ENCODE data around the gene TMPRSS13. TPM values are rescaled to one million over a fixed set of nuclear protein-coding genes. Genes with fewer than 3 reads are reported as not detected.

TMPRSS13 gene
- polyA plus RNA-seq, 3 donors: 0.17 to 2.4 (median 0.37) TPM

GRCh38 chr11:117919781-117920221 lies 9.4 kb downstream of the TMPRSS13 start:
- Mint-ChIP-seq H3K4me3 (no peak overlapping the region), H3K4me1 (peaks cover 14% of the 10 kb centered on the region), H3K27me3 (ENCODE audit: low read depth in 3 of 3) (peaks cover 1 to 5% (median 3%) of the 10 kb centered on the region in 3 donors), H3K9me3 (no peaks in the 10 kb centered on the region), H3K36me3 (no peaks in the 10 kb centered on the region), H3K27ac (peak overlapping the region in 2 of 7 donors; percentile 13 to 44)
- Histone ChIP-seq H3K4me2 (replicated peaks; ENCODE audit: extremely low read depth, low read length, poor library complexity, severe bottlenecking) (no peak overlapping the region), H2AFZ (ENCODE audit: insufficient read depth, low read depth, low read length, poor library complexity, severe bottlenecking) (no peak overlapping the region), H3K36me3 (replicated peaks in 1 of 2; ENCODE audit: control insufficient read depth in 1 of 2, insufficient read depth in 2 of 2, low read length in 2 of 2) (no peaks in the 10 kb centered on the region), H3K79me2 (ENCODE audit: insufficient read depth, low read length) (no peaks in the 10 kb centered on the region), H3K4me3 (replicated peaks in 1 of 3; ENCODE audit: low read depth in 2 of 3, low read length in 3 of 3) (no peak overlapping the region), H3K27ac (ENCODE audit: low read depth in 1 of 2, low read length in 2 of 2) (no peak overlapping the region), H3K9ac (ENCODE audit: insufficient read depth, low read length, poor library complexity, severe bottlenecking) (no peak overlapping the region), H4K20me1 (ENCODE audit: insufficient read depth, low read length) (no peaks in the 10 kb centered on the region), H3K9me3 (replicated peaks in 1 of 2; ENCODE audit: control insufficient read depth in 1 of 2, insufficient read depth in 1 of 2, low read length in 2 of 2) (no peaks in the 10 kb centered on the region), H3K4me1 (ENCODE audit: control insufficient read depth in 1 of 2, insufficient read depth in 2 of 2, low read length in 2 of 2) (peaks cover 3 to 9% of the 10 kb centered on the region in 2 donors), H3K27me3 (ENCODE audit: control insufficient read depth in 2 of 2, insufficient read depth in 2 of 2, low read length in 2 of 2) (no peaks in the 10 kb centered on the region)
- 90% methylated on average over 2 of the region's 4 CpGs for WGBS (ENCODE audit: insufficient coverage)
- TF ChIP-seq CTCF (IDR thresholded peaks at IDR 0.05): no peak
- peak; percentile 38 to 82 (median 44) for DNase-seq
- intact Hi-C loops (cut with micrococcal nuclease): no loop called here

- TF ChIP-seq CTCF (IDR thresholded peaks at IDR 0.05): no peak
- Mint-ChIP-seq H3K27me3 (ENCODE audit: low read depth in 3 of 3) (peaks cover 3 to 5% (median 3%) of the 10 kb centered on the region in 3 donors), H3K9me3 (no peaks in the 10 kb centered on the region), H3K27ac (peak overlapping the region in 4 of 7 donors; percentile 13 to 51 (median 38)), H3K4me1 (peaks cover 15% of the 10 kb centered on the region), H3K4me3 (no peak overlapping the region), H3K36me3 (no peaks in the 10 kb centered on the region)
- intact Hi-C loops (cut with micrococcal nuclease): no loop called here
- Histone ChIP-seq H3K27ac (ENCODE audit: low read depth in 1 of 2, low read length in 2 of 2) (no peak overlapping the region), H3K9me3 (replicated peaks in 1 of 2; ENCODE audit: control insufficient read depth in 1 of 2, insufficient read depth in 1 of 2, low read length in 2 of 2) (no peaks in the 10 kb centered on the region), H3K4me2 (replicated peaks; ENCODE audit: extremely low read depth, low read length, poor library complexity, severe bottlenecking) (no peak overlapping the region), H2AFZ (ENCODE audit: insufficient read depth, low read depth, low read length, poor library complexity, severe bottlenecking) (no peak overlapping the region), H3K79me2 (ENCODE audit: insufficient read depth, low read length) (no peaks in the 10 kb centered on the region), H3K36me3 (replicated peaks in 1 of 2; ENCODE audit: control insufficient read depth in 1 of 2, insufficient read depth in 2 of 2, low read length in 2 of 2) (no peaks in the 10 kb centered on the region), H3K4me1 (ENCODE audit: control insufficient read depth in 1 of 2, insufficient read depth in 2 of 2, low read length in 2 of 2) (peaks cover 3 to 9% of the 10 kb centered on the region in 2 donors), H3K9ac (ENCODE audit: insufficient read depth, low read length, poor library complexity, severe bottlenecking) (no peak overlapping the region), H3K27me3 (ENCODE audit: control insufficient read depth in 2 of 2, insufficient read depth in 2 of 2, low read length in 2 of 2) (no peaks in the 10 kb centered on the region), H3K4me3 (replicated peaks in 1 of 3; ENCODE audit: low read depth in 2 of 3, low read length in 3 of 3) (no peak overlapping the region), H4K20me1 (ENCODE audit: insufficient read depth, low read length) (no peaks in the 10 kb centered on the region)
- 10% methylated on average over 1 of the region's 4 CpGs for whole genome bisulfite sequencing (ENCODE audit: insufficient coverage)
- DNase-seq: peak; percentile 39 to 73 (median 40)
These were observed 9.9 kb downstream of the TMPRSS13 start for GRCh38 chr11:117919341-117919740.
